DOHH2 (cell line): ENCODE results near the gene ZNF493.

Experiments used
- CTCF ChIP-seq: fragments of 200-600 bp; sonication (generic); IDR thresholded peaks from one replicate; pipeline ENCODE4 v1.5.1; 2014; ENCODE audit warnings: antibody characterized with exemption, mild to moderate bottlenecking, low read depth, low read length; ENCODE audit not compliant: poor library complexity, severe bottlenecking
- EZH2phosphoT487 ChIP-seq: fragments of 200-600 bp; sonication (generic); IDR thresholded peaks from 2 replicates; pipeline ENCODE4 v1.6.1; 2017; ENCODE audit warnings: borderline replicate concordance, mild to moderate bottlenecking, antibody characterized with exemption, low read length, moderate library complexity, mixed read lengths

GRCh38 chr19:21434516-21434915 lies 37.6 kb downstream of the ZNF493 start:
- no peak for TF ChIP-seq CTCF
- TF ChIP-seq EZH2phosphoT487, result no peak
